GM21737 (cell line): ENCODE data around the gene UBAC1.
"Not testable (repeated sequence)": the region's sequence is repeated elsewhere in the genome, so short reads cannot be mapped to it uniquely, and the experiment has no call there.

Experiments
- ATAC-seq: cut with Tn5 transposase; IDR thresholded peaks from one replicate; pipeline ENCODE4 v1.9.1; 2021; ENCODE audit warnings: mild to moderate bottlenecking, moderate library complexity; ENCODE audit not compliant: unreplicated experiment

Gene UBAC1

GRCh38 chr9:135902655-135903357 lies 58.4 kb downstream of the UBAC1 start:
- ATAC-seq: no peak

GRCh38 chr9:135901826-135902225 lies 59.3 kb downstream of the UBAC1 start:
- ATAC-seq: no peak

GRCh38 chr9:135901031-135901758 lies 60.0 kb downstream of the UBAC1 start:
- ATAC-seq: no peak

- ATAC-seq: no peak
Measured at GRCh38 chr9:135898634-135899407, 62.4 kb downstream of the UBAC1 start.

GRCh38 chr9:135896626-135897025 lies 64.5 kb downstream of the UBAC1 start:
- no peak for ATAC-seq

- ATAC-seq: no peak
Measured at GRCh38 chr9:135896205-135896604, 65.0 kb downstream of the UBAC1 start.

GRCh38 chr9:135895202-135895848 lies 65.8 kb downstream of the UBAC1 start:
- no peak for ATAC-seq

GRCh38 chr9:135893104-135893503 lies 68.1 kb downstream of the UBAC1 start:
- ATAC-seq: no peak

- ATAC-seq: not testable (repeated sequence)
Measured at GRCh38 chr9:135892327-135892726, 68.8 kb downstream of the UBAC1 start.

- ATAC-seq: no peak
Measured at GRCh38 chr9:135891027-135891631, 70.0 kb downstream of the UBAC1 start.

- no peak for ATAC-seq
Measured at GRCh38 chr9:135890190-135891026, 70.8 kb downstream of the UBAC1 start.

- no peak for ATAC-seq
Measured at GRCh38 chr9:135889564-135890189, 71.5 kb downstream of the UBAC1 start.

- no peak for ATAC-seq
Measured at GRCh38 chr9:135888766-135889394, 72.3 kb downstream of the UBAC1 start.

GRCh38 chr9:135888126-135888765 lies 72.9 kb downstream of the UBAC1 start:
- ATAC-seq: no peak

- peak; percentile 72 for ATAC-seq
Measured at GRCh38 chr9:135887585-135888050, 73.6 kb downstream of the UBAC1 start.

- peak; percentile 22 for ATAC-seq
Measured at GRCh38 chr9:135887021-135887507, 74.1 kb downstream of the UBAC1 start.

GRCh38 chr9:135886147-135886981 lies 74.8 kb downstream of the UBAC1 start:
- ATAC-seq: no peak
